GM18520 (cell line): Measurements from ENCODE around the gene GALK1.

Experiments
- ATAC-seq: cut with Tn5 transposase; IDR thresholded peaks from one replicate; pipeline ENCODE4 v1.9.1; 2021; ENCODE audit not compliant: unreplicated experiment

The GALK1 gene

GRCh38 chr17:75751676-75752404 is 13.2 kb downstream of the GALK1 start:
- ATAC-seq, result no peak

GRCh38 chr17:75750661-75751423 is 14.2 kb downstream of the GALK1 start:
- no peak for ATAC-seq

GRCh38 chr17:75749545-75750389 is 15.2 kb downstream of the GALK1 start:
- no peak for ATAC-seq

- no peak for ATAC-seq
Observed at GRCh38 chr17:75748706-75749105, 16.3 kb downstream of the GALK1 start.

GRCh38 chr17:75743625-75744206 is 21.3 kb downstream of the GALK1 start:
- ATAC-seq, result no peak

- ATAC-seq, result no peak
Observed at GRCh38 chr17:75742337-75742736, 22.7 kb downstream of the GALK1 start.

GRCh38 chr17:75740631-75741077 is 24.3 kb downstream of the GALK1 start:
- no peak for ATAC-seq

- no peak for ATAC-seq
Observed at GRCh38 chr17:75740215-75740614, 24.8 kb downstream of the GALK1 start.

- no peak for ATAC-seq
Observed at GRCh38 chr17:75739801-75740200, 25.2 kb downstream of the GALK1 start.

- ATAC-seq, result no peak
Observed at GRCh38 chr17:75739174-75739573, 25.8 kb downstream of the GALK1 start.

GRCh38 chr17:75738218-75738802 is 26.7 kb downstream of the GALK1 start:
- no peak for ATAC-seq

GRCh38 chr17:75737133-75737962 is 27.6 kb downstream of the GALK1 start:
- ATAC-seq, result no peak

- no peak for ATAC-seq
Observed at GRCh38 chr17:75736173-75736835, 28.7 kb downstream of the GALK1 start.

- no peak for ATAC-seq
Observed at GRCh38 chr17:75734674-75735294, 30.2 kb downstream of the GALK1 start.

GRCh38 chr17:75733471-75733870 is 31.5 kb downstream of the GALK1 start:
- no peak for ATAC-seq

GRCh38 chr17:75731716-75732498 is 33.1 kb downstream of the GALK1 start:
- ATAC-seq, result no peak

- no peak for ATAC-seq
Observed at GRCh38 chr17:75731086-75731715, 33.8 kb downstream of the GALK1 start.

GRCh38 chr17:75730065-75730464 is 34.9 kb downstream of the GALK1 start:
- ATAC-seq, result no peak
